Common myeloid progenitor, CD34-positive (primary cell): ENCODE measurements around the gene HBG1.

Experiments used
- CTCF ChIA-PET: fragments of 350-600 bp; sonication (Branson Sonifier 250); formaldehyde crosslinking; loops from one replicate; lab custom pipeline; 2021; ENCODE audit warnings: antibody characterized with exemption; lab: Charles Lee
- POLR2A ChIA-PET: fragments of 350-600 bp; sonication (Branson Sonifier 250); formaldehyde crosslinking; loops from one replicate; lab custom pipeline; 2021; ENCODE audit warnings: antibody characterized with exemption; lab: Charles Lee
- DNase-seq, 3 donors: peaks; one replicate each; pipeline versions ENCODE4 v3.0.0 to v3.0.0-alpha.2; 2013
- H3K27ac ChIP-seq, 2 experiments: 1 replicate in 1 of 2; 2 replicates in 1 of 2; pipeline ENCODE4 v1.7.0; 2013; ENCODE audit warnings: inconsistent platforms in 2 of 2, low read length in 2 of 2, mild to moderate bottlenecking in 2 of 2, low read depth in 1 of 2, moderate library complexity in 1 of 2; ENCODE audit not compliant: severe bottlenecking in 2 of 2, insufficient read depth in 1 of 2, poor library complexity in 1 of 2
- H3K27me3 ChIP-seq, 5 experiments: replicated peaks in 2 of 5; 1 replicate in 3 of 5; 2 replicates in 2 of 5; pipeline versions ENCODE4 v1.6.1 to v1.7.0; 2013; ENCODE audit warnings: low read length in 4 of 5, mild to moderate bottlenecking in 2 of 5, moderate library complexity in 2 of 5, inconsistent platforms in 1 of 5; ENCODE audit not compliant: insufficient read depth in 5 of 5, control insufficient read depth in 4 of 5
- H3K36me3 ChIP-seq, 4 experiments: 1 replicate in 2 of 4; 2 replicates in 2 of 4; pipeline versions ENCODE4 v1.6.1 to v1.7.0; 2013; ENCODE audit warnings: low read length in 3 of 4, control low read depth in 1 of 4, mild to moderate bottlenecking in 1 of 4; ENCODE audit not compliant: control insufficient read depth in 4 of 4, insufficient read depth in 4 of 4
- H3K4me1 ChIP-seq, 4 experiments: 1 replicate in 3 of 4; 2 replicates in 1 of 4; pipeline versions ENCODE4 v1.6.1 to v1.7.1; 2013; ENCODE audit warnings: low read length in 3 of 4, mild to moderate bottlenecking in 3 of 4, control low read depth in 1 of 4, inconsistent platforms in 1 of 4, moderate library complexity in 1 of 4; ENCODE audit not compliant: control insufficient read depth in 4 of 4, insufficient read depth in 4 of 4; ENCODE audit errors: control extremely low read depth in 1 of 4
- H3K4me3 ChIP-seq, 7 experiments: 1 replicate in 4 of 7; 2 replicates in 3 of 7; pipeline versions ENCODE4 v1.5.1 to v1.7.0; 2013; ENCODE audit warnings: mild to moderate bottlenecking in 7 of 7, low read length in 6 of 7, moderate library complexity in 6 of 7, inconsistent platforms in 2 of 7, low read depth in 2 of 7, control low read depth in 1 of 7; ENCODE audit not compliant: insufficient read depth in 4 of 7, control insufficient read depth in 1 of 7; ENCODE audit errors: extremely low read depth in 1 of 7
- H3K9me3 ChIP-seq, 5 experiments: 1 replicate in 4 of 5; 2 replicates in 1 of 5; pipeline versions ENCODE4 v1.6.1 to v1.7.1; 2013; ENCODE audit warnings: low read length in 4 of 5, mild to moderate bottlenecking in 2 of 5, inconsistent platforms in 1 of 5, low read depth in 1 of 5, moderate library complexity in 1 of 5; ENCODE audit not compliant: control insufficient read depth in 4 of 5, insufficient read depth in 2 of 5; ENCODE audit errors: control extremely low read depth in 1 of 5
- WGBS: methylation state at CpG from one replicate; pipeline ENCODE4 v1.1.5; 2013; ENCODE audit not compliant: insufficient coverage; 5-methylcytosine and 5-hydroxymethylcytosine counted together

The HBG1 gene

DNA sequence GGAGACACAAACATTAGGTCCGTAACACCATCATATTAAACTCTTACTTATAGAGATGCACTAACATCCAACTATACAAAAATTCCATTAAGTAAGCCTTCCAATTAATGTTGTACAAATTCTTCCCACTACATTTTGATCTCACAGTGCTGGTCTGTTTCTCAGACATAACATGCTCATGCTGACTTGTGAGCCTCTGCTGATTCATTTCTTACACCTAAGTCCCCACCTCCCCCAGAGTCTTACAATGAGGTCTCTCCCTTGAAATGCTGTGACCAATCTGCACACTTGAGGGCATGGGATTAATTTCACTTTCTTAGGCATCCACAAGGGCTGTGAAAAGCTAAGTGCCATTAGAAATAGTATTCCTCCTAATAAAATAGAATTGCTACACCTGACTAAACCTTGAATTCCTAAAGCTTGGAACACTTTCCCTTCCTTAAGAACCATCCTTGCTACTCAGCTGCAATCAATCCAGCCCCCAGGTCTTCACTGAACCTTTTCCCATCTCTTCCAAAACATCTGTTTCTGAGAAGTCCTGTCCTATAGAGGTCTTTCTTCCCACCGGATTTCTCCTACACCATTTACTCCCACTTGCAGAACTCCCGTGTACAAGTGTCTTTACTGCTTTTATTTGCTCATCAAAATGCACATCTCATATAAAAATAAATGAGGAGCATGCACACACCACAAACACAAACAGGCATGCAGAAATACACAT is 2.0 kb downstream of the HBG1 start:
- CTCF ChIA-PET = no interaction called here
- H3K27me3 ChIP-seq = no peaks in the 10 kb centered on the region
- WGBS = 100% methylated on average over 1 of the region's 3 CpGs
- H3K4me3 ChIP-seq = no peak overlapping the region
- H3K36me3 ChIP-seq = no peaks in the 10 kb centered on the region
- POLR2A ChIA-PET = no interaction called here
- DNase-seq = no peak
- H3K4me1 ChIP-seq = peaks cover 0 to 10% (median 3%) of the 10 kb centered on the region in 4 experiments
- H3K9me3 ChIP-seq = no peaks in the 10 kb centered on the region
- peak overlapping the region in 1 of 2 experiments; percentile 71 for H3K27ac ChIP-seq

GRCh38 chr11:5246772-5247471 is 2.7 kb downstream of the HBG1 start:
- Histone ChIP-seq H3K36me3 (no peaks in the 10 kb centered on the region), H3K4me3 (no peak overlapping the region), H3K27ac (peak overlapping the region in 1 of 2 experiments; percentile 71), H3K4me1 (peaks cover 0 to 11% (median 4%) of the 10 kb centered on the region in 4 experiments), H3K9me3 (no peaks in the 10 kb centered on the region), H3K27me3 (no peaks in the 10 kb centered on the region)
- no peak for DNase-seq
- WGBS = 92% methylated on average over 3 of the region's 6 CpGs
- POLR2A ChIA-PET = no interaction called here
- CTCF ChIA-PET = no interaction called here

- ChIA-PET CTCF (no interaction called here), POLR2A (no interaction called here)
- no peaks in the 10 kb centered on the region for H3K27me3 ChIP-seq
- H3K27ac ChIP-seq = peak overlapping the region in 1 of 2 experiments; percentile 0
- H3K4me1 ChIP-seq = peaks cover 0 to 14% (median 6%) of the 10 kb centered on the region in 4 experiments
- DNase-seq = peak in 1 of 3 donors; percentile 41
- H3K4me3 ChIP-seq = no peak overlapping the region
- no peaks in the 10 kb centered on the region for H3K36me3 ChIP-seq
- H3K9me3 ChIP-seq = no peaks in the 10 kb centered on the region
- 90% methylated on average over 1 of the region's 2 CpGs for WGBS
Observed at GRCh38 chr11:5245155-5245554, 4.5 kb downstream of the HBG1 start.

DNA sequence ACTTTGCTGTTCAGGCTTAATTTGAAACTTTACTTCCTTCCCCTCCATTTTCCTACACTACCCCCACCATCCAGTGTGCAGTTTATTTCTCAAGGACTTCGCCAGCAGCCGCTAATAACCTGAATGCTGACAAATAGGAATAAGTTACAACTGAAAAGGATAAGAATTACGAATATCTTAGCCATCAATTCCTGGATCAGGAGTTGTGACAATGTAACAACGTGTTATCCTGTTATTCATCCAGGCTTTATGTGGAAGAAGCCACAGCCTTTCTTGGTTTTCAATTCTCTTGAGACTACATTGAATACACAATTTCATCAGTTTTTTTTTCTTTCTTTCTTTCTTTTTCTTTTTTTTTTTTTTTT is 5.9 kb downstream of the HBG1 start:
- Histone ChIP-seq H3K9me3 (no peaks in the 10 kb centered on the region), H3K27ac (peak overlapping the region in 1 of 2 experiments; percentile 8), H3K4me1 (peaks cover 0 to 14% (median 6%) of the 10 kb centered on the region in 4 experiments), H3K27me3 (no peaks in the 10 kb centered on the region), H3K4me3 (no peak overlapping the region), H3K36me3 (no peaks in the 10 kb centered on the region)
- ChIA-PET CTCF (no interaction called here), POLR2A (no interaction called here)
- WGBS = no CpG with 5 or more reads among the region's 4 CpGs
- DNase-seq = no peak

GRCh38 chr11:5242933-5243815 is 6.5 kb downstream of the HBG1 start:
- CTCF ChIA-PET = no interaction called here
- 97% methylated on average over 7 of the region's 7 CpGs for WGBS
- no peaks in the 10 kb centered on the region for H3K9me3 ChIP-seq

DNA sequence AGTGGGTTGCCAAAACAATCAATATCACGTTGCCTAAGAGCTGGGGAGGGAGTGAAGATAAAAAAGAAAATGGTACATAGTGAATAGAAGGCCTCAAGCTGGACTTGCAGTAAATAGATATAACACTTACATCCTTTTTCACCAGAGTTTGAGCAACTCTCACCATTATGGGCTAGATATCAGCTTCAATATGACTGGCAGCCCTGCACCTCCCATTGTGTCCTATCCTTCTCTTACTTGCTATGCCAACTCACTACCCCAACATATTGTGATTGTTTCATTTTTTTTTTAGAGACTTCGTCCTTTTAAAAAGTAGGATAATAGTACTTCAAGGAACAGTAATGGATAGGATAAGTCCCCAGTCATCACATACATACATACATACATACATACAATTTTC is 7.4 kb downstream of the HBG1 start:
- no CpG with 5 or more reads among the region's 2 CpGs for WGBS
- H3K36me3 ChIP-seq = no peaks in the 10 kb centered on the region
- H3K4me3 ChIP-seq = no peak overlapping the region
- H3K4me1 ChIP-seq = peaks cover 2 to 17% (median 6%) of the 10 kb centered on the region in 4 experiments
- ChIA-PET CTCF (no interaction called here), POLR2A (no interaction called here)
- no peak overlapping the region for H3K27ac ChIP-seq
- DNase-seq = no peak
- H3K9me3 ChIP-seq = no peaks in the 10 kb centered on the region
- H3K27me3 ChIP-seq = no peaks in the 10 kb centered on the region

More at GRCh38 chr11:5242933-5243815, 6.5 kb downstream of the HBG1 start:
- H3K27me3 ChIP-seq = no peaks in the 10 kb centered on the region
- H3K36me3 ChIP-seq = no peaks in the 10 kb centered on the region
- H3K4me1 ChIP-seq = peaks cover 2 to 18% (median 6%) of the 10 kb centered on the region in 4 experiments
- no peak overlapping the region for H3K4me3 ChIP-seq
- POLR2A ChIA-PET = no interaction called here
- DNase-seq = no peak
- peak overlapping the region in 1 of 2 experiments; percentile 8 for H3K27ac ChIP-seq
